GM21576 (cell line): ENCODE data around the gene PDE5A.
A peak's percentile ranks its signal among the peaks of the same experiment; 100 is the strongest.
"Not testable (repeated sequence)": the region's sequence is repeated elsewhere in the genome, so short reads cannot be mapped to it uniquely, and the experiment has no call there.

Experiments
- ATAC-seq: cut with Tn5 transposase; IDR thresholded peaks from one replicate; pipeline ENCODE4 v1.9.1; 2021; ENCODE audit warnings: mild to moderate bottlenecking, moderate library complexity; ENCODE audit not compliant: unreplicated experiment

Gene PDE5A

DNA sequence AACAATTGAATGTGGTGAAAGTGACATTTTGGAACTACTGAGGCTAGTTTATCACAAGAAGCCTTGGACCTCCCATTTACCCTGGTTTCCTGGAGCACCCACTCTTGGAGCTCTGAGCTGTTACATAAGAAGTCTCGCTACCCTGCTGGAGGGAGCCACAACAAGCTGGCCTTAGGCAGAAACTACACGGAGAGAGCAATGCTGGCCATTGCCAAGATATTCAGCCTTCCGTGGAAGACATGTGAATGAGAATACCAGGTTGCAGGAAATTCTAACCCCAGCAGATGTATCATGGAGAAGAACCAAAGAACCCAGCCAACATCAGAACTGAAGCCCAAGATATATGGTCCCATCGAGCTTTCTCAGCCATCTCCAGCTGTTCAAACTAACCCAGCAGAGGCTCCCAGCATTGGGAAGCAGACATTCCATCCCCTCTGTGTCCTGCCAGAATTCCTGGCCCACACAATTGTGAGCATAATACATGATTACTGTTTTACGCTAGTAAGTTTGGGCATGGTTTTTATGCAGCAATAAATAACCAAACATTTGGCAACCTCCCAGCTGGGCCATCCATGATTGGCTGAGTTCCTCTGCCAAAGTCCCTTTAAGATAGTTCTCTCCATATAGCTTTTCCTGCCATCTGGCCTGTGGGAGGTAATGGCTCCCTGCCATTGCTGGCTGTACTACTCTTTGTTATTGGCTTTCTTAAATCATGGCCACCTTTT, 17.9 kb upstream of the PDE5A start:
- ATAC-seq = no peak

DNA sequence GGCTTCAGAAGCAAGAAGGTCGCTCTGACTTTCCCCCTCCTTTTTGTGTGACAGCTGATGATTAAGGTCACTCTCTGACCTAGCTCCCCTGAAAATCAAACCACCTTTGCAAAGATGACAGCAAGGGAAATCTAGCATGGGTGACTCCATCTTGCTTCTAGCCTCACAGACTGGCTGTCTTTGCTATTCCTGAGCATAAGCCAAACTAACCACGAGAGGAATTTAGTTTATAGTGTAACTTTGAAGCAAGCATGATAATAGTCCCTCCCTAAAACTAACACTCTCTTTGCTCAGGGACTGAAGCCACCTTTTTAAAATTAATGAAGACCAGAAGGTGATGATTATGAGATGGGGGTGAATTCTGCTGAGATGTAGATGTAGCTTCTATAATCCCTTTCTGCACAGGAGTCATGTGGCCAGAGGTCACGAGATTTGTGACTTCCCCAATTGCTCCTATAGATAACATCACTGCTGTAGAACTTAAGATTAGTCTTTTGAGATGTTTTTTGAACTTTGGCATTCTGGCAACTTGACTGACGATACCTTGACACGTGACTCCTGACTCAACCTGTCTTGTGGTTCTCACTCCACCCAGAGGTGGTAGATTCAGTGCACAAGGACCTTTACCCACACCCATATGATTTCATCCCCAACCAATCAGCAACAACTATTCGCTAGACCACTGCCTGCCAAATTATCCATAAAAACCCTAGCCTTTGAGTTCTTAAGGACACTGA, 14.9 kb upstream of the PDE5A start:
- ATAC-seq = no peak

DNA sequence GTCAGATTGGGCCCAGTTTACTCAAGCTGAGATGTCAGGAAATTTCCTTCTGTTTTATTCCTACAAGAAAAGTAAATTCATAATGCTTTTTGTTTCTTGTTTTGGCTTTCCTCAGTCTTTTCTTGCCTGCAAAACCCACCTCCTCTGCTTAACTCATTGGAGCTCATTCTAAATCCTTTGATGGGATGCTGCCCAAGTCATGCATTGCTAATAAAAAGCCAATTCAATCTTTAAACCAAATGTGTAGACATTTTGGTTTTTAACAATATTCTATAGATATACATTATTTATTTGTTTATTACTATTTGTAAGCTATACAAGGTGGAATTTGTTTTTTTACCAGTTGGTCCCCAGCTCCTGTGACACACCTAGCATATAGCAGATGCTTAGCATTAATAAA, 13.2 kb upstream of the PDE5A start:
- no peak for ATAC-seq

DNA sequence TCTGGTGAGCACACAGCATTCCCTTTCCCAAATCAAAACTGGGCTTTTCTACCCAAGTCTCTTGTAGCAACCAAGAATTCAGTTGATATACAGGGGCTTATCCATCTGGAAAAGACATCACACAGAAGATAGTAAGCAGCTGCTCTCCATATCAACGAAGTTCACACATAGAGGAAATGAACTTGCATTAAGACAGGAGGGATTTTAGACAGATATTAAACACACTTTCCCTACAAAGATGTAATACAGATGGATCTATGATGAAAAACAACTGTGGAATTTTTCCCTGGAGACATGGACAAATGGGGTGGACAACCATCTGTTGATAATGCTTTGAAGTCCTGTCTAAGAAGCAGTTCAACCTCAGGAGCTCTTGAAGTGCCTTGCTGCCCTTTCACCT, 9.8 kb upstream of the PDE5A start:
- ATAC-seq = no peak

DNA sequence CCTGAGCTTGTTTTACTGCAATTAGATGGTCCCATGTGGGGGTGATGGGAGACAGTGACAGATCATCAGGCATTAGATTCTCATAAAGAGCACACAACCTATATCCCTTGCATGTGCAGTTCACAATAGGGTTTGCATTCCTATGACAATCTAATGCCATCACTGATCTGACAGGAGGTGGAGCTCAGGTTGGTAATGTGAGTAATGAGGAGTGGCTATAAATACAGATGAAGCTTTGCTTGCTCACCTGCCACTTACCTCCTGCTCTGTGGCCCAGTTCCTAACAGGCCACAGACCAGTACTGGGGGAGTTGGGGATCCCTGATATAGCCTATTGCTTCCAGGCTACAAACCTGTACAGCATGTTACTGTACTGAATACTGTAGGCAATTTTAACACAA, 8.2 kb upstream of the PDE5A start:
- not testable (repeated sequence) for ATAC-seq

DNA sequence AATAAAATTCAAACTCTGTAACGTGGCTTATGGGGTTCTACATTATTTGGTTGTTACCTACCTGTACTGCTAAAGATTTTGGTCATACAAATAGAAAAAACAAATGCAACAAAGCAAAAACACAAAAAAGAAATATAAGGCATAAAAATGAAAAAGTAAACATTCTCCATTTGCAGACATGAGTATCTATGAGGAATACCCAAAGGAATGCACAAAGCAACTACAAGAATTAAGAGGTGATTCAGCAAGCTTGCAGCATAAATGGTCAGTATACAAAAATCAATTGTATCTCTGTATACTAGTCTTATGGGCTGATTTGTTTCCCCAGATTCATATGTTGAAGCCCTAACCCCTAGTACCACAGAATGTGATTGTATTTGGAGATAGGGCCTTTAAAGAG, 3.6 kb upstream of the PDE5A start:
- ATAC-seq = no peak

DNA sequence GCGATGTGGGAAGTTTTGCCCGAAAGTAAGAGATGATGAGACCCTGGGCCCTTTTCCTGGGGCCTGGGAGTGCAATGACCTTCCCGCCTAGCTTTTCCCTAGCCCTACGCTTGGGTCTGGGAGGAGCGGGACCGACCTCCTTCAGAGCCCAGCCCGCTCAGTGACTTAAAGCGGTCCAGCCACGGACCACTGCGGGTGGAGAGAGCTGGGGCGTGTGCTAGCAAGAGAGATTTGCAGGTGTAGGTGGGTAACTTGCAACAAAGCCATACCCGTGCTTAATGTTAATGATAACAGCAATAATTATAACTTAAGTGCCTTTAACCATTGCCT, 503 bp upstream of the PDE5A start:
- peak; percentile 26 for ATAC-seq

DNA sequence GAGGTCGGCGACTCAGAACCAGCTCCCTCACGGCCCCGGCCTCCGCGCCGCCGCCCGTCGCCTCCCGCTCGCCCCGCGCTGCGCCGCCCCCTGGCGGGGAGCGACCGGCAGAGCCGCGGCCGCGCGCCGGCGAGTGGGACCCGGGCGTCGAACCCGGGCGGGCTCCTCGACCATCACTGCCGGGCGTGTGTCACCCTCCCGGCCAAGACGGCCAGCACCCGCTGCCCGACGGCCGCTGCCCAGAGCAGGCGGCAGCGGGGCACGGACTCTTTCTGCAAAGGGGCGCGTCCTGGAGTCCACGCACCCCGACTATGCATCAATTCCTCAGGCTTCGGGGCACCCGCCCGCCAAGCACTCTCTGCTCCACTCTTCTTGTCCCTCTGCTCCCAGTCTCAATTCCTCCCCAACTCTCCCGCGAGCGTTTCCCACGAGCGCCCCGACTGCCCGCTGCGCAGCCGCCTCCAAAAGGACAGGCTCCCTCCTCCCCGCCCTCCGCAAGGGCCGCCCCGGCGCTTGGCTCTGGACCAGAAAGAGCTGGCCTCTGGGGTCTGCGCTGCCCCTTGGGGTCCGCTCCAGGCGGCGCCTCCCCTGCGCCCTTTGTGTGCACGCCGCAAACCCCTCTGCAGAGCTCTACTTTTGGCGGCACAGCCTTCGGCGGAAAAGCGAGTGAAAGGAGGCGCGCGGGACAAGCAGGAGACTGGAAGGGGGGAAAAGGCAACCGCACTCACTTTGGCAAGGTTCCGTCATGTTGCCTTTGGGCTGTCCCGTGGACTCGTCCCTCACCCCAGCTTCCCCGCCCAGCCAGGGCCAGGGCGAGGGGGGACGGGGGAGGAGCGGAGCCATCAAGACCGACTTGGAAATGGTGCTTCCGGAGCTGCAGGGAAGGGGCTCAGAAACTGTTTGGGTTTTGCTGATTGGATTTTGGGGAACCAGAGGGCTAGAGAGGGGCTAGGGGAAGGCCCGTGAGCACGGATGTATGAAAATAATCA, 1.0 kb downstream of the PDE5A start:
- ATAC-seq = peak; percentile 49

DNA sequence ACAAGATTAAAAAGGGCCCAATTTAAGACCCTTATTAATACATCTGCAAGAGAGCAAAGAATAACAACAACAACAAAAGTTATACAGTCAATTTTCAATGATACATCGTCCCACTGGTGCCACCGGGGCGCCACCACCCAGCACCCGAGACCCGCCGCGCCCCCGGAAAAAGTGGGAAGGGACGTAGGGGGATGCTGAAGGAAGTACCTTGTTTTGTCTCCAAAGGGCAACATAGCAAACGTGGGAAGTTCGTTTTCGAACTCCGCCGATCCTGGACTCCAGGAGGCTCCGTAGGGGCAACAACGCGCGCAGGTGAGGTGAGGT, 1.7 kb downstream of the PDE5A start:
- ATAC-seq = no peak

DNA sequence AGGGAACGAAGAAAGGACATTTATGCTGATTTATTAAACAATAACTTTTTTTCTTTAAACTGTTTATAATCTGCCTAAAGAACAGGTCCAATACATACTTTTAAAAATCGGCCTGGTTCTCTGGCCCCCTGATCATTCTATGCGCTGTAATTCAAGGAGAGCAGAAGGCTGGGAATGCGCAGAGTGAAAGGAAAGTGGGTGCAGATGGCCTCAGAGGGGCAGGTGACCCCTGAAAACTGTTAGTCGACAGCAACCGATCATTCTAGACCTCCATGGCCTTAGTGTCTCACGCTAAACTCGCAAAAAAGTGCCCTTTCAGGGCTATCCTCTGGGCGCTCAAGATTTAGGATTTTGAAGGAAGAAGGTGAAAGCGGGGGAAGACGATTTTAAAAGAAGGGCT, 2.2 kb downstream of the PDE5A start:
- no peak for ATAC-seq

DNA sequence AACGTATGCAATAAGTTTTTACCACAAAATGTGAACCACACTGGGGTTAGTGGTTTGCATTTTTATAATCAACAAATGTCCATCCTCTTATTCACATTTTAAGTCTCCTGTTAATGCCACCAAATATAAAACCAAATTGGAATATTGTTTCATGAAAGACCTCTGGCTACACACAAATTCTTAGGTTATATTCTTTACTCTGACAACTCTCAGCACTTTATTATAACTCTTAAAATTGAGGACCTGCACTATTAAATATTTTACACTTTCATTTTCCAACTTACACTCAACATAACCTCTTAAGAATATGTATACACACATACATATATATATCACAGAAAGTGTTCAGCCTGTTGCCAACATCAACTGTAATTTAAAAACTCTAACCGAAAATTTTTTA, 2.8 kb downstream of the PDE5A start:
- no peak for ATAC-seq

DNA sequence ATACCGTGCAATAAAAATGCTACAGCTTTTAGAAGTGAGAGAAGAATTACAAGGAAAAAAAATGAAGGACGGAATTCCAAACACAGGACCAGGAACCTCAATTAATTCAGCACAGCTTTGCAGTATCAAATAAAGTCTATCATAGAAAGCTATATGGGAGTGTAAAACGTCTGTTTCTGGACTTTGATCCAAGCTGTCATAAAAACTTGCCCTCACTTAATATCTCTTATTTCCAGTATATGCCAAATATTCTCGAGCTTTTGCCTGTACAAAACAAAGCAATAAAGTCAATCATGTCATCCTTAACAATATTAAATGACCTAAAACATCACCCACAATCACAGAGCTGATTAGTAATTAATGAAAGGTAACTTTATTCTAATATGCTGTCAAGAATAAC, 4.2 kb downstream of the PDE5A start:
- ATAC-seq = no peak

DNA sequence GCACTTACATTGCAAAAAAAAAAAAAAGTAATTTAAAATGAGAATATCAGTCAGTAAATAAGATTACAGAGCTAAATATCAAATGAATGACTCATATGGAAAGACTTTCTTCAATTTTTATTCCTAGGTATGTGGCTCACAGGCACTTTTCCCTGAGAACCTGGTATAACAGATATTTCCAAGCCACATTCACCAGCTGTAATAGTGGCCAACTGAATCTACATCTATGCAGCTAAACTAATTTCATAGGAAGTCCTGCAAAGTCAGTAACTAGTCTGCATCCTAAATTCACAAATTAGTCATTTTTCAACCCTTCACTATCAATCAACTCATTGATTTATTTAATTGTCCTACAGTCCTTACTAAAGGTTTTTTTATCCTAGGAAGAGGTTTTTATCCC, 5.6 kb downstream of the PDE5A start:
- ATAC-seq = no peak

DNA sequence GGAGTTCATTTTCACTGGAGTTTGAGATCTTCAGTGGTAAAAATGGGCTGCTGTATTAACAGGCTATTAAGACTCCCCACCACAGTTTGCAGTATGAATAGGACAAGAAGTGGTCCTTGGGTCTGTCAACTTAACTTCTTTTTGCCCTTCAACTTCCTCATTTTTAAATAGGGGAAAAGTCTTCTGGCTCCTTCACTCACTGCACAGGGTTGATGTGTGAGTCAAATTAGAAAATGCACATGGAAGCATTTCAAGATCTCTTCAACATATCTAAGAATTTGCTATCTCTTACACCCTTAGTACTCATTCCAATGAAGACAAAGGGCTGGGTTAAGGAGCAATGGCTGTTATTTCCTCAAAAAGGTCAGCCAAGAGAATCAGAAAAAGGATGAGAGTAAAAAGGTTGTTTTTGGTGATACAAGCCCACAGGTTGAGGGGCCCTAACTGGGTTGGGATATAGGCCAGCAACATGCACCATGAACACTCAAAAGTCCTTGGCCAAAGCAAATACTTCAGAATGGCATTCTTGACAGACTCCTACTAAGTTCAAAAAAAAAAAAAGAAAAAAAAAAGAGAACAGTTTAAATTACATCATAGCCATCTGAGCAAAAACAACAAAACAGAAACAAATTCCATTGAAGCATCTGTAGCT, 13.4 kb downstream of the PDE5A start:
- no peak for ATAC-seq

DNA sequence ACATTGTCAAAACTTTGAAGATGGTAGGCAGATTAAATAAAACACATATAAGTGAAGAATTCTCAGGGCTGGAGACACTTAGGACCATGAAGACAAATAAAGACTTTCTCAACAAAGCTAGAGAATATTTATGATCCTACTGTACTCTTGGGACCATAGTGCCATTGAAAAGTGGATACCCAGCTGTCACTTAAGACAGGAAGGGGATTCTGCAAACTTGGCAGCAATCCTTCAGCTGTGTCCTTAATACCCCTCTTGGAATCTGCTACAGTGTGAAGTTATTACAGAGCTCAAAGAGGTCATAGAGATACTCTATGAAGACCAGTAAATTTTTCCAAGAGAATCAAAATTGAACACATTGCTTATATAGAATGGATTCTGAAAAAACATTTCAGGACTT, 24.3 kb downstream of the PDE5A start:
- no peak for ATAC-seq

DNA sequence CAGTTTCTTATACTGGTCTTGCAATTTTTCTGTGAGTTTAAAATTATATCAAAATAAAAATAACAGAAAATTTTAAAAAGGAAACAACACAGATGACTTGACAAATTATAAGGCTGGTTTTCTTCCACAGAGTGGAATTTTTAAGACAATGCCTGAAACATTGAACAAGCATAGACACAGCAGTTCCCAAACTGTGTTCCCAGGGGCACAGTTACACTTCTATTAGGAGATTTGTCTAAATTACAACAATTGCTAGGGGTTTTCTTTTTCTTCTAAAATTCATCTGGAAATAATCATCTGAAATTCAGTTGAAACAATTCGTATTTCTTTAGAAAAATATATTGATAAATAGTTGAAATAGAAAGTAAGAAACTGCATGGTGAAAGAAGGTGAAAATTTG, 26.2 kb downstream of the PDE5A start:
- no peak for ATAC-seq

DNA sequence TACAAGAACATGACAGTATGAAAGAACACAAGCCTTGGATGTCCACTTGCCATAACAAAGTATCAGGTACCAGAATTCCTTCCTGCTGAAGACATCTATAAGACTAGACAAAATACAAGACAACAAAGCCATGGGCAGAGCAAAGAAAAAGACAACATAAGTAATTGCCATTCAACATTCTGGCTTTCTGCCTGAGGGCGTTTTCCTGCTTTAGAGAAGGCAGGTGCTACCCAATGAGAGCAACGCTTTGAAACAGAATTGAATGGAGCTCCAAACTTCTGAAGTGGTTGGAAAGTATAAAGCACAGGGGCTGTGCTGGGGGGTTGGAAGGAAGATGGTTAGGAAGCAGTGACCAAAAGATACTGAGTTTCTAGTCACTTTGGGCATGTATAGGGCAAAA, 30.1 kb downstream of the PDE5A start:
- ATAC-seq = no peak

DNA sequence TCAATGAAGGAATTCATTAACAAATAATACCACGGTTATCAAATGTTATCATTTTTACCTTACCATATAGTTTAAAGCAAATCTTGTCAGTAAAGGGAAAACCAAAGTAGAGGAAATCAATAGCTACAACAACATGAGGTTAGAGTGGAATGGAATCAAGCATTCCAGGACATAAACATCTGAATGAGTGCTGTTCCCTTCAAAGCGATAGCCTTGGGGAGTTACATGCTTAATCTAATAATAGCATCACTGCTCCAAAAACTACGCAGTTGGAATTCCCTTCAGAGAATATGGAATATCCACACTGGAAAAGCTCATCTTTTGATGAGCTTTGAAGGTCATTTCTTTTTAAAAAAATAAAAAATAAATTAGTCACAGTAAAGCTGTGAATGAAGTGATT, 31.2 kb downstream of the PDE5A start:
- ATAC-seq = no peak

DNA sequence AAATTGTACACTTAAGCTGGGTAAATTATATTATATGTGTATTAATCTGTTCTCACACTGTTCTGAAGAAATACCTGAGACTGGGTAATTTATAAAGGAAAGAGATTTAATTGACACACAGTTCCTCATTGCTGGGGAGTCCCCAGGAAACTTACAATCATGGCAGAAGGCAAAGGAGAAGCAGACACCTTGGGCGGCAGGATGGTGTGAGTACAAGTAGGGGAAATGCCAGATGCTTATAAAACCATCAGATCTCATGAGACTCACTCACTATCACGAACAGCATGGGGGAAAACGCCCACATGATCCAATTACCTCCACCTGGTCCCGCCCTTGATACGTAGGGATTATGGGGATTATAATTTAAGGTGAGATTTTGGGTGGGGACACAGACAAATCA, 34.9 kb downstream of the PDE5A start:
- no peak for ATAC-seq

DNA sequence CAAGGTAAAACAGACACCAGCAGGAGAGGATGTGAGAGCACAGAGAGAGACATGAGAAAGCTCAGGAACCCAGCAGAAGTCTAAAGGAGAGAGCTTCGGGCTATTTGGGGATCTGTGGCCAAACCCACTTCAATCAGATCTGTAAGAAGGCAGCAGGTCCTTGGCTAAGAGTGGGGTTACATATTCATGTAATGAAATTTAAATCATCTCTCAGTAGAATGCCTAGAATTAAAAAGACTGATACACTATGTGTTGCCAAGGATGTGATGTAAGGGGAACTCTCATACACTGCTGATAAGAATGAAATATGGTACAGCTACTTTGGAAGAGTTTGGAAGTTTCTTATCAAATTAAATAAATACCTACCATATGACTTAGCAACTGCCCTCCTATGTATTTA, 35.8 kb downstream of the PDE5A start:
- ATAC-seq = no peak

DNA sequence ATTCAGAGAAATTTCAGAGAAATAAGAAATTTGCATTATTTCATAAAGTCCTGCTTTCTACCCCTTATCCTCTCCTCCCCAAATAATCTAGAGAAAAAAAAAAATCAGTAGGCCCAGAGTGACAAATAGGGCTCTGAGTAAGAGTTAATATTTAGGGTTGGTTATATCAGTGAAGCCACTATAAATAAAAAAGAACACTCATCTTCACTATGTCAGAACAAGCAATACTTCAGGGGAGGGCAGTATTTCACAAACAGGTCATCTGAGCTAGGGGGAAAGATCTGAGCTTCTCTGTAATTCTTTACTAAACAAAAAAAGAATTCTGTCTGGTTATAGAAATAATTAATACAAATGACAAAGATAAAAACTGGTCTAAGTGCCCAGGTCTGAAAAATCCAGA, 39.4 kb downstream of the PDE5A start:
- ATAC-seq = no peak
